Tibial artery (tissue), 4 donors: ENCODE data around the gene RNF222.
A peak's percentile ranks its signal among the peaks of the same experiment; 100 is the strongest.

Source experiments
- DNase-seq, 2 donors: peaks; one replicate each; pipeline ENCODE4 v3.0.0-alpha.2; 2019
- H3K27ac ChIP-seq, 2 donors: fragments of 200-600 bp; sonication (generic) in 1 of 2; 1 replicate in 1 of 2; 2 replicates in 1 of 2; pipeline ENCODE4 v1.5.1; 2018 to 2019; ENCODE audit warnings: mild to moderate bottlenecking in 1 of 2
- H3K27me3 ChIP-seq, 2 donors: fragments of 200-600 bp; sonication (generic) in 1 of 2; one replicate each; pipeline versions ENCODE4 v1.5.1 to v1.6.0; 2016 to 2019
- H3K36me3 ChIP-seq, 3 donors: fragments of 200-600 bp; sonication (generic) in 2 of 3; one replicate each; pipeline ENCODE4 v1.5.1; 2016 to 2019; ENCODE audit warnings: mild to moderate bottlenecking in 2 of 3
- H3K4me1 ChIP-seq, 4 donors: fragments of 200-600 bp; sonication (generic) in 2 of 4; 1 replicate in 3 of 4; 2 replicates in 1 of 4; pipeline ENCODE4 v1.5.1; 2016 to 2019
- H3K4me3 ChIP-seq, 2 donors: fragments of 200-600 bp; sonication (generic) in 1 of 2; 1 replicate in 1 of 2; 2 replicates in 1 of 2; pipeline ENCODE4 v1.5.1; 2018 to 2019; ENCODE audit warnings: mild to moderate bottlenecking in 2 of 2
- H3K9me3 ChIP-seq, 3 donors: fragments of 200-600 bp; sonication (generic) in 1 of 3; one replicate each; pipeline ENCODE4 v1.5.1; 2016 to 2019
- intact Hi-C: fragments of 100-400 bp; cut with DNase I; formaldehyde crosslinking; loops from one replicate; pipeline ENCODE4 v1.15.0; 2023; ENCODE audit warnings: low total_unique reads
- TF ChIP-seq, protein P1 (sequence below), 2 experiments: fragments of 200-600 bp in 1 of 2; fragments of 450-650 bp in 1 of 2; IDR thresholded peaks; one replicate each; pipeline ENCODE4 v1.5.1; 2017 to 2019; ENCODE audit warnings: antibody characterized with exemption in 2 of 2, mild to moderate bottlenecking in 1 of 2, moderate library complexity in 1 of 2

Gene RNF222

DNA sequence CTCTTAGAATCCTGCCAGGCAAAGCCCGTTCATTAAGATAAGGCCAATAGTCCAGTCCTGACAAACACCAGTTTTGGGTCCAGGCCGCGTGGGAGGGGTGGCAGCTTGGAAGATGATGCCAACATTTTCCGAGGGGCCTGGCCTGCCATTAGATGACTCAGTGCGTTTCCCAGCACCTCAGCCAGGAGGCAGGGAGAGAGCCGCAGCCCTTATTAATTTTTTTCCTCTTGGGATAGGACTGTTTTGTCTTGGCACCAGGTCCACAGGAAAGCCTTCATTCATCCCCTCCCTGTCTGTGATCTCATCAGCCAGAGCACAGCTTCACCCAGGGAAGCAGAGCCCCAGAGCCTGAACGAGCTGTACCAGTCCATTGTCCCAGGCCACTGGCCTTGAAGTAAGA, 33.3 kb upstream of the RNF222 start:
- TF ChIP-seq, protein P1, sequence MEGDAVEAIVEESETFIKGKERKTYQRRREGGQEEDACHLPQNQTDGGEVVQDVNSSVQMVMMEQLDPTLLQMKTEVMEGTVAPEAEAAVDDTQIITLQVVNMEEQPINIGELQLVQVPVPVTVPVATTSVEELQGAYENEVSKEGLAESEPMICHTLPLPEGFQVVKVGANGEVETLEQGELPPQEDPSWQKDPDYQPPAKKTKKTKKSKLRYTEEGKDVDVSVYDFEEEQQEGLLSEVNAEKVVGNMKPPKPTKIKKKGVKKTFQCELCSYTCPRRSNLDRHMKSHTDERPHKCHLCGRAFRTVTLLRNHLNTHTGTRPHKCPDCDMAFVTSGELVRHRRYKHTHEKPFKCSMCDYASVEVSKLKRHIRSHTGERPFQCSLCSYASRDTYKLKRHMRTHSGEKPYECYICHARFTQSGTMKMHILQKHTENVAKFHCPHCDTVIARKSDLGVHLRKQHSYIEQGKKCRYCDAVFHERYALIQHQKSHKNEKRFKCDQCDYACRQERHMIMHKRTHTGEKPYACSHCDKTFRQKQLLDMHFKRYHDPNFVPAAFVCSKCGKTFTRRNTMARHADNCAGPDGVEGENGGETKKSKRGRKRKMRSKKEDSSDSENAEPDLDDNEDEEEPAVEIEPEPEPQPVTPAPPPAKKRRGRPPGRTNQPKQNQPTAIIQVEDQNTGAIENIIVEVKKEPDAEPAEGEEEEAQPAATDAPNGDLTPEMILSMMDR (IDR thresholded peaks at IDR 0.05) = no peak
- Histone ChIP-seq H3K4me1 (peaks cover 0 to 16% (median 4%) of the 10 kb centered on the region in 4 donors), H3K9me3 (no peaks in the 10 kb centered on the region), H3K27me3 (no peaks in the 10 kb centered on the region), H3K4me3 (no peak overlapping the region), H3K27ac (peak overlapping the region; percentile 63 to 73), H3K36me3 (no peaks in the 10 kb centered on the region)
- peak; percentile 82 to 92 for DNase-seq
- intact Hi-C loops = no loop called here

DNA sequence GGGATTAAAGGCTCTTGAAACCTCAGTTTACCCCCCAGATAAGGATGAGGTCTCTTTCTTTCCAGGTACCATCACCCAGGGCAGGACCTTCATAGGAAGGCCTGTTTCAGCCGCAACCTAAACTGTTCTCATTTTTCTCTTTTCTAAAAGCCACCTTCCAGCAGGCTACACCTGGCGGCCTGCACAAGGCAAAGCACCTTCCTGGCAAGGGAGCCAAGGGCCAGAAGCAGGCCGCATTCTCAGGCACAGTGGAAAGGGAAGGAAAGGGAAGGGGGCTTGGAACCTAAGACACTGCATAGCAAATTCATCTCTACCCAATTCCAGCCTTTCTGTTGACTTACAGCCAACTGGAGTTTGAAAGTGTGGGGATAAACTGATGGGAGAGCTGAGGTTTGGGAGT, 29.2 kb upstream of the RNF222 start:
- H3K27me3 ChIP-seq = no peaks in the 10 kb centered on the region
- H3K9me3 ChIP-seq = no peaks in the 10 kb centered on the region
- no peaks in the 10 kb centered on the region for H3K36me3 ChIP-seq
- intact Hi-C loops = no loop called here
- H3K4me1 ChIP-seq = peaks cover 0 to 10% (median 2%) of the 10 kb centered on the region in 4 donors
- no peak overlapping the region for H3K27ac ChIP-seq
- DNase-seq = no peak
- TF ChIP-seq, protein P1 (IDR thresholded peaks at IDR 0.05) = no peak
- H3K4me3 ChIP-seq = no peak overlapping the region

GRCh38 chr17:8426094-8426720, 28.6 kb upstream of the RNF222 start:
- TF ChIP-seq, protein P1 (IDR thresholded peaks at IDR 0.05) = no peak
- DNase-seq = no peak
- H3K36me3 ChIP-seq = no peaks in the 10 kb centered on the region
- H3K27me3 ChIP-seq = no peaks in the 10 kb centered on the region
- H3K4me3 ChIP-seq = no peak overlapping the region
- intact Hi-C loops = no loop called here
- H3K4me1 ChIP-seq = peaks cover 0 to 6% (median under 1%) of the 10 kb centered on the region in 4 donors
- no peaks in the 10 kb centered on the region for H3K9me3 ChIP-seq
- H3K27ac ChIP-seq = no peak overlapping the region

- Histone ChIP-seq H3K36me3 (no peaks in the 10 kb centered on the region), H3K4me1 (peaks cover 0 to 6% (median 2%) of the 10 kb centered on the region in 4 donors), H3K27ac (no peak overlapping the region), H3K4me3 (no peak overlapping the region), H3K27me3 (no peaks in the 10 kb centered on the region), H3K9me3 (no peaks in the 10 kb centered on the region)
- TF ChIP-seq, protein P1 (IDR thresholded peaks at IDR 0.05) = no peak
- DNase-seq = no peak
- intact Hi-C loops = no loop called here
Observed at GRCh38 chr17:8421571-8421970, 23.9 kb upstream of the RNF222 start.

DNA sequence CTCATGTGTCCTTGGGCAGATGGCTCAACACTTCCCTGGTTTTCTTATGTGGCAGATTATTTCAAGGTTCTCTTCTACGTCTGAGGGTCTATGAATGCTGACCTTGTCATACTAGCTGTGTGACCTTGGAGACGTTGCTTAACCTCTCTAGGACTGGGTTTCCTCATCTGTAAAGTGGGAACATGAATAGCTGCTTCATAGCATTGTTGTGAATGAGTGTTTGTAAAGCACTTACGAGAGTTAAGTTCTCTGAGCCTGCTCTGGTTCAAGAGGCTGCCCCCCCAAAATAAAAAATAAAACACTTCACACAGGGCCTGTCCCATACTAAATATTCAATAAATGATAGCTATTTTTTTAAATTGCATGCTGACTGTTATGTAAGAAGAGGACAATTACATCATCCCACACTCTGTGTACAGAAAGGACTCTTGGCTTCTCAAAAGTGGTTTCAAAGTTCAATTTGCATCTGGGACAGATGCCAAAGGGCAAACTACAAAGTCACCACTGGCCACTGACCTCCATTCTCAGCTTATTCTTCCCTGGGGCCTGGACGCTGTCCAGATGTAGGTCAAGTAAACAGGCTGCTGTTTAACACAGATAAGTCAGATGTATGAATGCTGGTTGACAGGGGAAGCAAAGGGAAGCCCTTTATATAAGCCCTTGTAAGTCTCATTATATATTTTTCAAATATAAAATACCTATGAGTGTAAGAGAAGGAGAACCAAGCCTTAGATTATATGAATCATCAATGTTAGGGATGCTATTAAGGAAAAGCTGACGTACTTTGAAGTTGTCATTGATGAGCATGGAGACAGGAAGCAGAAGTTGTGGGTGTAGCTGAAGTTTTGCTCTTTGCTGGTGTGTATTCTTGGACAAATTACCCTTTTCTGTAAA, 22.7 kb upstream of the RNF222 start:
- H3K36me3 ChIP-seq = no peaks in the 10 kb centered on the region
- no peak overlapping the region for H3K27ac ChIP-seq
- H3K27me3 ChIP-seq = peaks cover 0 to 7% of the 10 kb centered on the region in 2 donors
- DNase-seq = peak in 1 of 2 donors; percentile 29
- peaks cover 0 to 6% (median 2%) of the 10 kb centered on the region in 4 donors for H3K4me1 ChIP-seq
- TF ChIP-seq, protein P1 (IDR thresholded peaks at IDR 0.05) = no peak
- no peaks in the 10 kb centered on the region for H3K9me3 ChIP-seq
- no peak overlapping the region for H3K4me3 ChIP-seq
- intact Hi-C loops = no loop called here
